Neural cell (in vitro differentiated cells): ENCODE data around the gene SLC22A2. TPM values are rescaled to one million over a fixed set of nuclear protein-coding genes. Genes with fewer than 3 reads are reported as not detected.

Experiments
- H2AFZ ChIP-seq: fragments of 200-600, 300-800 bp; sonication (generic), shearing (Covaris generic); 2 replicates; pipeline ENCODE4 v1.6.0; 2014; ENCODE audit warnings: low read depth, mild to moderate bottlenecking, antibody characterized with exemption, low read length, moderate library complexity
- H3F3A ChIP-seq: fragments of 200-600 bp; shearing (Covaris generic); 2 replicates; pipeline ENCODE4 v1.6.1; 2016; ENCODE audit warnings: mild to moderate bottlenecking, moderate library complexity, mixed read lengths, antibody characterized with exemption, low read length; ENCODE audit not compliant: insufficient read depth, poor library complexity, severe bottlenecking
- H3K27ac ChIP-seq: fragments of 200-600, 300-800 bp; sonication (generic), shearing (Covaris generic); 2 replicates; pipeline ENCODE4 v1.5.1; 2014; ENCODE audit warnings: mild to moderate bottlenecking, low read length, moderate library complexity
- H3K27me3 ChIP-seq: fragments of 300-800, 200-600 bp; sonication (generic), shearing (Covaris generic); 2 replicates; pipeline ENCODE4 v1.6.0; 2014; ENCODE audit warnings: mild to moderate bottlenecking, low read depth, low read length, moderate library complexity; ENCODE audit not compliant: insufficient read depth
- H3K36me3 ChIP-seq: fragments of 300-800, 200-600 bp; sonication (generic), shearing (Covaris generic); 2 replicates; pipeline ENCODE4 v1.5.1; 2014; ENCODE audit warnings: mild to moderate bottlenecking, antibody characterized with exemption, low read length, moderate library complexity; ENCODE audit not compliant: insufficient read depth
- H3K4me2 ChIP-seq: fragments of 300-800, 200-600 bp; sonication (generic), shearing (Covaris generic); 2 replicates; pipeline ENCODE4 v1.6.0; 2014; ENCODE audit warnings: mild to moderate bottlenecking, low read length
- H3K4me3 ChIP-seq: fragments of 300-800, 200-600 bp; sonication (generic), shearing (Covaris generic); 2 replicates; pipeline ENCODE4 v1.5.1; 2014; ENCODE audit warnings: mild to moderate bottlenecking, low read length, moderate library complexity
- H3K79me2 ChIP-seq: fragments of 200-600 bp; shearing (Covaris generic); replicated peaks from 2 replicates; pipeline ENCODE4 v1.6.0; 2014; ENCODE audit warnings: mild to moderate bottlenecking, low read length, moderate library complexity; ENCODE audit not compliant: insufficient read depth
- H3K9ac ChIP-seq: fragments of 300-800, 200-600 bp; sonication (generic), shearing (Covaris generic); 2 replicates; pipeline ENCODE4 v1.6.1; 2016; ENCODE audit warnings: mild to moderate bottlenecking, low read length, mixed read lengths
- H3K9me2 ChIP-seq: fragments of 200-600 bp; shearing (Covaris generic); 2 replicates; pipeline ENCODE4 v1.6.1; 2016; ENCODE audit warnings: mild to moderate bottlenecking, low read length, mixed read lengths; ENCODE audit not compliant: insufficient read depth
- H3K9me3 ChIP-seq: fragments of 200-600, 300-800 bp; sonication (generic), shearing (Covaris generic); 2 replicates; pipeline ENCODE4 v1.6.1; 2016; ENCODE audit warnings: mild to moderate bottlenecking, mixed run types, low read length, moderate library complexity, mixed read lengths
- H4K20me1 ChIP-seq: fragments of 200-600 bp; shearing (Covaris generic); 2 replicates; pipeline ENCODE4 v1.6.1; 2016; ENCODE audit warnings: mild to moderate bottlenecking, mixed run types; ENCODE audit not compliant: insufficient read depth
- CTCF ChIP-seq: fragments of 450-650 bp; IDR thresholded peaks from 2 replicates; pipeline ENCODE4 v1.5.1; 2014; ENCODE audit warnings: antibody characterized with exemption, mild to moderate bottlenecking, moderate library complexity; ENCODE audit not compliant: poor library complexity, severe bottlenecking
- EP300 ChIP-seq: fragments of 450-650 bp; conservative IDR thresholded peaks from 2 replicates; pipeline ENCODE4 v1.6.1; 2014; ENCODE audit warnings: antibody characterized with exemption, mild to moderate bottlenecking, moderate library complexity; ENCODE audit not compliant: poor library complexity, severe bottlenecking
- EZH2 ChIP-seq: fragments of 200-600, 300-800 bp; shearing (Covaris generic), sonication (generic); IDR thresholded peaks from 2 replicates; pipeline ENCODE4 v1.6.1; 2014; ENCODE audit warnings: antibody characterized with exemption, low read length, borderline replicate concordance, mild to moderate bottlenecking; ENCODE audit not compliant: insufficient read depth, poor library complexity, severe bottlenecking
- MXI1 ChIP-seq: fragments of 450-650 bp; conservative IDR thresholded peaks from 2 replicates; pipeline ENCODE4 v1.6.1; 2014; ENCODE audit warnings: antibody characterized with exemption, mild to moderate bottlenecking; ENCODE audit not compliant: poor library complexity, severe bottlenecking
- POLR2AphosphoS5 ChIP-seq: IDR thresholded peaks from 2 replicates; pipeline ENCODE4 v1.6.1; 2012
- RAD21 ChIP-seq: fragments of 450-650 bp; conservative IDR thresholded peaks from 2 replicates; pipeline ENCODE4 v1.6.1; 2014; ENCODE audit warnings: antibody characterized with exemption, mild to moderate bottlenecking, moderate library complexity
- REST ChIP-seq: IDR thresholded peaks from 2 replicates; pipeline ENCODE4 v1.6.1; 2012; ENCODE audit warnings: borderline replicate concordance
- SMC3 ChIP-seq: fragments of 450-650 bp; conservative IDR thresholded peaks from 2 replicates; pipeline ENCODE4 v1.6.1; 2014; ENCODE audit warnings: antibody characterized with exemption, mild to moderate bottlenecking, moderate library complexity; ENCODE audit not compliant: poor library complexity
- TAF1 ChIP-seq: IDR thresholded peaks from 2 replicates; pipeline ENCODE4 v1.6.1; 2012; ENCODE audit warnings: low read depth
- polyA plus RNA-seq: library from polyadenylated mRNA; depleted of rRNA; stranded (reverse); fragments of >200 nt; gene quantifications from 2 replicates; pipeline ENCODE4 v1.2.3, GENCODE V29; 2014

SLC22A2 gene
- polyA plus RNA-seq, 1 donor from 2014 or later, result not detected

- Histone ChIP-seq H3K27ac (no peak overlapping the region), H3K4me3 (no peak overlapping the region), H3K79me2 (no peaks in the 10 kb centered on the region), H3K9ac (no peak overlapping the region), H3K9me2 (no peaks in the 10 kb centered on the region), H3K4me2 (no peak overlapping the region), H2AFZ (no peak overlapping the region), H3F3A (no peaks in the 10 kb centered on the region), H3K36me3 (no peaks in the 10 kb centered on the region), H4K20me1 (no peaks in the 10 kb centered on the region), H3K9me3 (no peaks in the 10 kb centered on the region), H3K27me3 (no peaks in the 10 kb centered on the region)
- TF ChIP-seq EZH2, result no peak
- TF ChIP-seq RAD21, result no peak
- no peak for TF ChIP-seq MXI1
- no peak for TF ChIP-seq EP300
- TF ChIP-seq POLR2AphosphoS5, result no peak
- TF ChIP-seq REST, result no peak
- TF ChIP-seq SMC3, result no peak
- no peak for TF ChIP-seq TAF1
- no peak for TF ChIP-seq CTCF
Observed at GRCh38 chr6:160269023-160269521, 10.5 kb upstream of the SLC22A2 start.

GRCh38 chr6:160267102-160267501 is 8.5 kb upstream of the SLC22A2 start:
- no peaks in the 10 kb centered on the region for H3K27me3 ChIP-seq
- H3K9me2 ChIP-seq, result no peaks in the 10 kb centered on the region
- H3K4me2 ChIP-seq, result no peak overlapping the region
- no peak overlapping the region for H3K9ac ChIP-seq
- TF ChIP-seq SMC3, result no peak
- TF ChIP-seq EZH2, result no peak
- no peak for TF ChIP-seq MXI1
- TF ChIP-seq REST, result no peak
- no peak for TF ChIP-seq EP300
- TF ChIP-seq CTCF, result no peak
- no peak for TF ChIP-seq POLR2AphosphoS5
- no peak for TF ChIP-seq TAF1
- TF ChIP-seq RAD21, result no peak
- H3K36me3 ChIP-seq, result no peaks in the 10 kb centered on the region
- H2AFZ ChIP-seq, result no peak overlapping the region
- H3K9me3 ChIP-seq, result no peaks in the 10 kb centered on the region
- H3K27ac ChIP-seq, result no peak overlapping the region
- no peak overlapping the region for H3K4me3 ChIP-seq
- H3F3A ChIP-seq, result no peaks in the 10 kb centered on the region
- no peaks in the 10 kb centered on the region for H4K20me1 ChIP-seq
- no peaks in the 10 kb centered on the region for H3K79me2 ChIP-seq
